Endothelial cell of umbilical vein (primary cell): ENCODE results near the gene PCDHGA5. TPM values are rescaled to one million over a fixed set of nuclear protein-coding genes. Genes with fewer than 3 reads are reported as not detected.

Experiments used
- BruUV-seq: library from RNA; stranded (reverse); fragments of 400-500 nt; replicated peaks from 2 replicates; lab custom pipeline; 2021; lab: Mats Ljungman, UMichigan
- CTCF ChIA-PET: fragments of 300-600, 350-600 bp; sonication (Branson Sonifier 250); formaldehyde crosslinking; loops from one replicate; lab custom pipeline; 2021; ENCODE audit warnings: antibody characterized with exemption, inconsistent platforms; lab: Charles Lee
- POLR2A ChIA-PET: fragments of 300-600, 350-600 bp; sonication (Branson Sonifier 250); formaldehyde crosslinking; loops from one replicate; lab custom pipeline; 2021; ENCODE audit warnings: antibody characterized with exemption, inconsistent platforms; lab: Charles Lee
- DNase-seq: peaks from one replicate; pipeline ENCODE4 v3.0.0-alpha.2; 2011; ENCODE audit warnings: low read depth, low spot score
- FAIRE-seq: peaks from 2 replicates; lab custom pipeline; 2011; peaks lifted over from hg19 to GRCh38; lab: Jason Lieb, UNC
- H2AFZ ChIP-seq: 2 replicates; pipeline ENCODE4 v1.6.0; 2012; ENCODE audit warnings: low read depth, low read length, control low read depth, inconsistent platforms
- H3K27ac ChIP-seq: 2 replicates; pipeline ENCODE4 v1.5.1; 2011; ENCODE audit warnings: low read depth, mild to moderate bottlenecking, control low read depth, low read length, moderate library complexity; ENCODE audit not compliant: insufficient read depth
- H3K27me3 ChIP-seq, 2 experiments: 2 replicates each; pipeline versions ENCODE4 v1.6.0 to v1.6.1; 2011; ENCODE audit warnings: low read length in 2 of 2, mixed read lengths in 1 of 2; ENCODE audit not compliant: control insufficient read depth in 2 of 2, insufficient read depth in 2 of 2
- H3K36me3 ChIP-seq, 2 experiments: 2 replicates in 1 of 2; 3 replicates in 1 of 2; pipeline ENCODE4 v1.5.1; 2011; ENCODE audit warnings: low read length in 2 of 2, mild to moderate bottlenecking in 1 of 2, moderate library complexity in 1 of 2; ENCODE audit not compliant: control insufficient read depth in 2 of 2, insufficient read depth in 2 of 2; ENCODE audit errors: extremely low read depth in 1 of 2
- H3K4me1 ChIP-seq: 3 replicates; pipeline ENCODE4 v1.5.1; 2011; ENCODE audit warnings: mild to moderate bottlenecking, low read length; ENCODE audit not compliant: control insufficient read depth, insufficient read depth; ENCODE audit errors: extremely low read depth
- H3K4me2 ChIP-seq: 2 replicates; pipeline ENCODE4 v1.6.1; 2011; ENCODE audit warnings: low read length, control low read depth, mixed read lengths; ENCODE audit not compliant: insufficient read depth
- H3K4me3 ChIP-seq, 3 experiments: fragments of 200-600 bp in 1 of 3; sonication (generic), shearing (Covaris generic) in 1 of 3; replicated peaks in 1 of 3; 2 replicates each; pipeline ENCODE4 v1.5.1; 2011 to 2016; ENCODE audit warnings: control low read depth in 3 of 3, low read length in 3 of 3, mild to moderate bottlenecking in 2 of 3, inconsistent platforms in 1 of 3, low read depth in 1 of 3, moderate library complexity in 1 of 3; ENCODE audit not compliant: insufficient read depth in 1 of 3
- H3K79me2 ChIP-seq: 2 replicates; pipeline ENCODE4 v1.6.0; 2012; ENCODE audit warnings: low read length, inconsistent platforms; ENCODE audit not compliant: control insufficient read depth, insufficient read depth
- H3K9ac ChIP-seq: replicated peaks from 2 replicates; pipeline ENCODE3; 2011; ENCODE audit warnings: low read length, control low read depth; ENCODE audit not compliant: insufficient read depth; ENCODE audit errors: extremely low read depth
- H3K9me1 ChIP-seq: replicated peaks from 3 replicates; pipeline ENCODE4 v1.6.0; 2011; ENCODE audit warnings: mild to moderate bottlenecking, low read length; ENCODE audit not compliant: control insufficient read depth, insufficient read depth; ENCODE audit errors: extremely low read depth
- H3K9me3 ChIP-seq: replicated peaks from 2 replicates; pipeline ENCODE4 v1.5.1; 2012; ENCODE audit warnings: low read length, inconsistent platforms; ENCODE audit not compliant: control insufficient read depth, insufficient read depth
- H4K20me1 ChIP-seq: replicated peaks from 2 replicates; pipeline ENCODE3; 2011; ENCODE audit warnings: mild to moderate bottlenecking, low read length; ENCODE audit not compliant: control insufficient read depth, insufficient read depth; ENCODE audit errors: extremely low read depth
- EZH2 ChIP-seq: IDR thresholded peaks from 2 replicates; pipeline ENCODE4 v1.6.1; 2012; ENCODE audit warnings: borderline replicate concordance, low read depth, mild to moderate bottlenecking, moderate library complexity, low read length, inconsistent platforms; ENCODE audit not compliant: severe bottlenecking
- FOS ChIP-seq: IDR thresholded peaks from 2 replicates; pipeline ENCODE4 v1.6.1; 2011; ENCODE audit warnings: mild to moderate bottlenecking, low read length, moderate library complexity, borderline replicate concordance; ENCODE audit not compliant: insufficient read depth
- JUN ChIP-seq: IDR thresholded peaks from 2 replicates; pipeline ENCODE4 v1.6.1; 2011; ENCODE audit warnings: borderline replicate concordance, low read depth; ENCODE audit not compliant: insufficient read length, insufficient read depth
- POLR2A ChIP-seq: IDR thresholded peaks from 2 replicates; pipeline ENCODE4 v1.6.1; 2012; ENCODE audit warnings: low read depth, mild to moderate bottlenecking, control low read depth, low read length
- dilution Hi-C: fragments of 300-500 bp; cut with MboI; formaldehyde crosslinking; loops from one replicate; pipeline ENCODE4 v1.15.0; 2019; ENCODE audit warnings: low sequenced_read_pairs; ENCODE audit not compliant: extremely low pct_ligation_motif_present
- intact Hi-C: fragments of 100-400 bp; cut with micrococcal nuclease; formaldehyde crosslinking; loops from one replicate; pipeline ENCODE4 v1.10.0; 2022
- polyA plus RNA-seq, 4 experiments: library from polyadenylated mRNA; depleted of rRNA in 3 of 4; stranded (reverse) in 3 of 4; unstranded in 1 of 4; fragments of >200 nt; gene quantifications; 2 replicates each; pipeline versions ENCODE4 v1.2.1 to v1.2.3, GENCODE V29; 2011 to 2012; ENCODE audit warnings: missing spikeins in 1 of 4
- total RNA-seq: library from RNA; stranded (reverse); gene quantifications from 2 replicates; pipeline ENCODE4 v1.2.3, GENCODE V29; 2021
- TF ChIP-seq, protein P1 (sequence below), 2 donors: IDR thresholded peaks; 1 replicate in 1 of 2; 2 replicates in 1 of 2; pipeline ENCODE4 v1.5.1; 2011; ENCODE audit warnings: low read length in 2 of 2, mild to moderate bottlenecking in 2 of 2, moderate library complexity in 2 of 2, control low read depth in 1 of 2, inconsistent platforms in 1 of 2, low read depth in 1 of 2; ENCODE audit not compliant: insufficient read depth in 1 of 2; ENCODE audit errors: extremely low read depth in 1 of 2

The PCDHGA5 gene
- total and polyA plus RNA-seq, 2 donors (not counting 3 experiments of a cell fraction or from before 2014, with no cell fraction given) = 0.36 to 0.93 TPM

DNA sequence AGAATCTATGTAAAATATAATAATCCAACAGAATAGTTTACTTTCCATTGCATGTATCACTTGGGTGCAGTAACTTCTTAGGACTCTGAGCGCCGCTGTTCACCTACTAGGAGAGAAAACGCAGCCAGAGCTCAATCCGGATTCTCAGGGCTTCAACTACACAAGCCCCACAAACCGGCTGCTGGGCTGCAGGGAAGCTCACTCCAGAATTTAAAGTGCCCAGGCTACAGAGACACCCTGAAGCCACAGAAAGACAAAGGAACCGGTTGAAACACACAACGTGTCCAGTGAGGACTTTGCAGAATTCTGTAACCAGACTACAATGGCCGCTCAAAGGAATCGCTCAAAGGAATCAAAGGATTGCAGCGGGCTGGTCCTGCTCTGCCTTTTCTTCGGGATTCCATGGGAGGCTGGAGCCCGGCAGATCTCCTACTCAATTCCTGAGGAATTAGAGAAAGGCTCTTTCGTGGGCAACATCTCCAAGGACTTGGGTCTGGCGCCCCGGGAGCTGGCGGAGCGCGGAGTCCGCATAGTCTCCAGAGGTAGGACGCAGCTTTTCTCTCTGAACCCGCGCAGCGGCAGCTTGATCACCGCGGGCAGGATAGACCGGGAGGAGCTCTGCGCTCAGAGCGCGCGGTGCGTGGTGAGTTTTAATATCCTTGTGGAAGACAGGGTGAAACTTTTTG lies 49.0 kb downstream of the PCDHGA5 start, which contains the start of gene PCDHGA10:
PCDHGA10 (plus strand) TSS at position 134 of the 686 bp plus-strand sequence; CDS start at position 323, 189 bp downstream.
- Histone ChIP-seq H3K4me2 (peak within 1 kb of the TSS; percentile 77), H3K36me3 (no peaks in the 10 kb centered on the region), H3K4me1 (peaks cover 6% of the 10 kb centered on the region), H3K9ac (peak within 1 kb of the TSS; percentile 38), H3K9me1 (no peaks in the 10 kb centered on the region), H4K20me1 (peaks cover 5% of the 10 kb centered on the region), H2AFZ (peak within 1 kb of the TSS; percentile 27), H3K9me3 (no peaks in the 10 kb centered on the region), H3K27ac (no peak within 1 kb of the TSS), H3K27me3 (peaks cover 48 to 84% of the 10 kb centered on the region in 2 experiments), H3K79me2 (no peaks in the 10 kb centered on the region), H3K4me3 (peak within 1 kb of the TSS; percentile 14 to 72 (median 34))
- ChIA-PET CTCF (interaction anchor here (0.6 to 11.3 kb wide), 36 partner anchors 8 to 190 kb away, joined by 3 to 335 read pairs (median 8); partner anchors contain the start of genes PCDHB14, PCDHGA1, PCDHGA11 and PCDHGA12), POLR2A (interaction anchor here (1.0 to 1.4 kb wide), 3 partner anchors 17 to 144 kb away, joined by 3 to 6 read pairs (median 3); partner anchors contain the start of gene PCDHGA12)
- intact Hi-C loops (no loop called here), dilution Hi-C loops (no loop called here)
- TF ChIP-seq, protein P1, sequence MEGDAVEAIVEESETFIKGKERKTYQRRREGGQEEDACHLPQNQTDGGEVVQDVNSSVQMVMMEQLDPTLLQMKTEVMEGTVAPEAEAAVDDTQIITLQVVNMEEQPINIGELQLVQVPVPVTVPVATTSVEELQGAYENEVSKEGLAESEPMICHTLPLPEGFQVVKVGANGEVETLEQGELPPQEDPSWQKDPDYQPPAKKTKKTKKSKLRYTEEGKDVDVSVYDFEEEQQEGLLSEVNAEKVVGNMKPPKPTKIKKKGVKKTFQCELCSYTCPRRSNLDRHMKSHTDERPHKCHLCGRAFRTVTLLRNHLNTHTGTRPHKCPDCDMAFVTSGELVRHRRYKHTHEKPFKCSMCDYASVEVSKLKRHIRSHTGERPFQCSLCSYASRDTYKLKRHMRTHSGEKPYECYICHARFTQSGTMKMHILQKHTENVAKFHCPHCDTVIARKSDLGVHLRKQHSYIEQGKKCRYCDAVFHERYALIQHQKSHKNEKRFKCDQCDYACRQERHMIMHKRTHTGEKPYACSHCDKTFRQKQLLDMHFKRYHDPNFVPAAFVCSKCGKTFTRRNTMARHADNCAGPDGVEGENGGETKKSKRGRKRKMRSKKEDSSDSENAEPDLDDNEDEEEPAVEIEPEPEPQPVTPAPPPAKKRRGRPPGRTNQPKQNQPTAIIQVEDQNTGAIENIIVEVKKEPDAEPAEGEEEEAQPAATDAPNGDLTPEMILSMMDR (IDR thresholded peaks at IDR 0.05; ENCODE audit: extremely low read depth in 1 of 2, insufficient read depth in 1 of 2, low read depth in 1 of 2, low read length in 2 of 2) = peak; percentile 58 to 76
- TF ChIP-seq FOS = no peak
- TF ChIP-seq JUN = no peak
- TF ChIP-seq POLR2A = no peak
- TF ChIP-seq EZH2 = peak; percentile 43
- peak; percentile 92 for FAIRE-seq
- TSS peak; percentile 14 for BruUV-seq
- peak; percentile 72 for DNase-seq
